GM18951 (cell line): ENCODE measurements around the gene CAMTA1.

ENCODE experiments used
- POLR2A ChIP-seq: IDR thresholded peaks from 4 replicates; pipeline ENCODE4 v1.6.1; 2011; ENCODE audit warnings: mild to moderate bottlenecking; ENCODE audit not compliant: insufficient read length, insufficient read depth; ENCODE audit errors: extremely low read depth
- in situ Hi-C: fragments of 300-500 bp; cut with MboI; formaldehyde crosslinking; loops from one replicate; pipeline ENCODE4 v1.12.0; 2022; ENCODE audit warnings: low sequenced_read_pairs, mixed read lengths, inconsistent platforms; ENCODE audit not compliant: unreplicated experiment

The CAMTA1 gene

GRCh38 chr1:7813677-7814373 lies 1028.6 kb downstream of the CAMTA1 start:
- no peak for TF ChIP-seq POLR2A
- in situ Hi-C loops = no loop called here
